HG03175 (cell line): ENCODE results near the gene RANBP17.
"Not testable (repeated sequence)": the region's sequence is repeated elsewhere in the genome, so short reads cannot be mapped to it uniquely, and the experiment has no call there.

Source experiments
- ATAC-seq: cut with Tn5 transposase; IDR thresholded peaks from one replicate; pipeline ENCODE4 v1.9.1; 2021; ENCODE audit warnings: mild to moderate bottlenecking, moderate library complexity; ENCODE audit not compliant: unreplicated experiment

Gene RANBP17

DNA sequence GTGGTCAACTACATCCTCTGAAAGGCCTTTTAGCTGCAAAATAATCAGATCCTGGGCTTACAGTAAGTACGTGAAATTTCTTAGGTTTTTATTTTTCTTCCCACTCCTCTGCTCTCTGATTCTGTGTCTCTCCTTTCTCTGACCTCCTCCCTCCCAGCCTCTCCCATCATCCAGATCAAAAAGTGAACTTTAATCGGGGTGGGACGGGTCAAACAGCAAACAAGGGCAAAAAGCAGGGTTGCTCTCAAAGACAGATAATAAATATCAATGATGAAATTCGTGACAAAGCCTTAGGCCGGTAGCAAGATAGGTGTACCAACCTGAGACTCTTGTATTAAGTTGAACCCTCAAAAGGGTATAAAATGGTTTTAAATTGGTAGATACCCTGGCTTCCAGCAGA is 76.1 kb downstream of the RANBP17 start:
- ATAC-seq, result no peak

DNA sequence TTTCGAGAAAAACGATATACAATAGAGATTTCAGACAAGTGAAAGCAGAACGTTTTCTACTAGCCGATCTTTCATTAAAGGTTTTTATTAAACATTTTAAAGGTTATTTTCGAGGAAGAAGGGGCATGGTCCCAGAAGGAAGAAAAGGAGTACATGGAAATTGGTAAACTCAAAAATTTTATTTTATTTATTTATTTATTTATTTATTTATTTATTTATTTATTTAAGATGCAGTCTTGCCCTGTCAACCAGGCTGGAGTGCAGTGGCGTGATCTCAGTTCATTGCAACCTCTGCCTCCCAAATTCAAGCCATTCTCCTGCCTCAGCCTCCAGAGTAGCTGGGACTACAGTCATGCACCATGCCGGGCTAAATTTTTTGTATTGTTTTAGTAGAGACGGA is 77.4 kb downstream of the RANBP17 start:
- no peak for ATAC-seq

DNA sequence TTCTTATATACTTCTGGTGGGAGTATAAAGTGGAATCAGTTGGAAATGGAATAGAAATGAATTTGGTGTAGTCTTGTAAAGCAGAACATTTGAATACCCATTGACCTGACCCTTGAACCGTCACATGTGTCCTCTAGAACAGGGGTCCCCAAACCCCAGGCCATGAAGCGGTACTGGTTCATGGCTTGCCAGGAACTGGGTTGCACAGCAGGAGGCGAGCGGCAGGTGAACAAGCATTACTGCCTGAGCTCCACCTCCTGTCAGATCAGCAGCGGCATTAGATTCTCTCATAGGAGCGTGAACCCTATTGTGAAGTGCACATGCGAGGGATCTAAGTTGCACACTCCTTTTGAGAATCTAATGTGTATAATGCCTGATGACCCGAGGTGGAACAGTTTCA is 80.0 kb downstream of the RANBP17 start:
- no peak for ATAC-seq

DNA sequence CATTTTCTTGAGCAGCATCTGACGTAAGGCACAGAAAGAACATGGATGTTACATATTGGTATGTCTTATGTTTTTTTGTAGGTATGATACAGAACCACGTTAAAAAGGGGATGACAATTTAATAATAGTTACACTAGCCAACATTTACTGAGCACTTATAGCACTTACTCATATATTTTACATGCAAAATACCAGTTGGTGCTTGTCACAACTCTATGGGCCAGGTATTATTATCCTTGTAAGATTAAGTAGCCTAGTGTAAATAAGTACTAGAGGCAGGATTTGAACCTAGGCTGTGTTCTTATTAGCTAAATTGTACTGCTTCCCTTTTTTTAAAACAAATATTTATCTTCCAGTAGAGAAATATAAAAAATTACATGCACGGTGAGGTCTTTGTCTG is 83.5 kb downstream of the RANBP17 start:
- no peak for ATAC-seq

DNA sequence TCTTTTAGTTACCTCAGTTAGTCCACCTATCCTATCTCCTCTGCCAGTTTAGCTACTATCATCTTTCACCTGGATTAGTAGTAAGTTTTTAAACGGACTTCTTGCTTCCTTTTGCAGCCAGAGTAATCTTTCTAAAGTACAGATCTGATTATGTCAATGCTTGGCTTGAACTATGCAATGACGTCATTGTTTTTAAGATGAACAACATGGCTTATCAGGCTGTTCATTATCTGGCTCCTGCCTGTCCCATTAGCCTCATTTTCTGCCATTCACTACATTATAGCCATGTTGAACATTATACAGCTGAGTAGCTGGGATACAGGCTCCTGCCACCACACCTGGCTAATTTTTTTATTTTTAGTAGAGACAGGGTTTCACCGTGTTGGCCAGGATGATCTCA is 98.7 kb downstream of the RANBP17 start:
- ATAC-seq, result no peak

DNA sequence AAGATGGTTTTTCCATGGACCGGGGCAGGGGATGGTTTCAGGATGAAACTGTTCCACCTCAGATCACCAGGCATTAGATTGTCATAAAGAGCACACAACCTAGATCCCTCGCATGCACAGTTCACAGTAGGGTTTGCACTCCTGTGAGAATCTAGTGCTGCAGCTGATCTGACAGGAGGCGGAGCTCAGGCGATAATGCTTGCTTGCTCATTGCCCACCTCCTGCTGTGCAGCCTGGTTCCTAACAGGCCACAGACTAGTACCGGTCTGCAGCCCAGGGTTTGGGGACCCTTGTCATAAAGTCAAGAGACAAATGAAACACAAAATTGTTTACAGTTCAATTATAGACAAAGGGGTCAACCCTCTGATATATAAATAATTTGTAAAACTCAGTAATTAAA is 101.7 kb downstream of the RANBP17 start:
- no peak for ATAC-seq

DNA sequence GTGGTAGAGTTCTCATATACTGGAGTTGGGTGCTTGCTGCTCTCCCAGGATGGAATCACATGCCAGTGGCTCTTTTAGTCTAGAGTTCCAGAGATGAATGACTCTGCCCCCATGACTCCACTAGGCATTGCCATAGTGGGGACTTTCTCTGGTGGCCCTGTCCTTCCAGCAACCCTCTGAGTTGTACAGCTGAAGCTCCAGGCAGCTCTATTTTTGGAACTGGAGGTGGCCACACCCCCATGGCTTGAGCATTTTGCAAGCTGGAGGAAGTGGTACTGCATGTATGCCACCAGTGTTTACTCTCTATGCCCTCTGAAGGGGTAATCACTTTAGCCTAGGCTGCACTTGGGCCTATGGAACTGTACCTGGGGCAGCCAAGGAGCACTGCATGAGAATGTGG is 112.6 kb downstream of the RANBP17 start:
- ATAC-seq, result no peak

DNA sequence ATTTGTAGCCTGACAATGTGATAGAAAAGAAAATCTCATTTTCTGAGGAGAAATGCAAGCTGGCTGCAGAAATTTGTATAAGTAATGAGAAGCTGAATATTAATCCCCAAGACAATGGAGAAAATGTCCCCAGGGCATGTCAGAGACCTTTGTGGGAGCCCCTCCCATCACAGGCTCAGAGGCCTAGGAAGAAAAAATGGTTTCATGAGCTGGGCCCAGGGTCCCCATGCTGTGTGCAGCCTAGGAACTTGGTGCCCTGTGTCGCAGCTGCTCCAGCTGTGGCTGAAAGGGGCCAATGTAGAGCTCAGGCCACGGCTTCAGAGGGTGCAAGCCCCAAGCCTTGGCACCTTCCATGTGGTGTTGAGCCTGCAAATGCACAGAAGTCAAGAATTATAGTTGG is 118.4 kb downstream of the RANBP17 start:
- not testable (repeated sequence) for ATAC-seq

DNA sequence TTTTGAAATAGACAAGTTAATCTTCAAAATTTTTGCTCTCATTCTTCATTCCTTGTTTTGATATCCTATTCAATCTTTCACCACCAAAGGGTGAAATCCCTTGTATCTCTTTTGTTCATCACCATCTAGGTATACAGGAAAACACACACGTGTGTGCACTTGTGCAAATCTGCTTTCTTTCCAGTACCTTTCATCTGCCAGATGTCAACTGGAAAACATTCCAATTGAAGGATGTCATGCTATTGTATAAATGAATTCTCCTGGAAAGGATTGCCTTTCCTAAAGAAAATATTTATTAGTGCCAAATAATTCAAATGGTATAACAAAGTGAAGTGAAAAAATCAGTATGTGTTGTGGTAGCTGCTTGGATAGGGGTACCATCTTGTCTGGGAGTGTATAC is 123.7 kb downstream of the RANBP17 start:
- ATAC-seq, result no peak

DNA sequence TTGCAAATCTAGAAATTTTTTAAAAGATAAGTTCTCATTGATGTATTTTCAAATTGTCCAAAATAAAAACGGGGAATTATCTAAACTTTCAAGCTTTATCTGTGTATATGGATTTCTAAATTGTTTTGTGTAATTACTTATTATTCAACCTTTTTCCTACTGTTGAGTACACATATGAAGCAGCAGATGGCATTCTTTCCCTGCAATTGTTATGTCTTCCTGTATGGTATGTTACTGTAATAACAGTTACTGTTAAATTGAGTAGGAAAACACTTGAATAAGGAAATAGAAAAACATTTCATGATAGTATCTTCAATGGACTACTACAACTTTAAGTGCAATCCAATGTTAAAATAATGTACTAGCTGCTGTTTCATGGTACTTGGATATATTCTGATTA is 124.8 kb downstream of the RANBP17 start:
- no peak for ATAC-seq

DNA sequence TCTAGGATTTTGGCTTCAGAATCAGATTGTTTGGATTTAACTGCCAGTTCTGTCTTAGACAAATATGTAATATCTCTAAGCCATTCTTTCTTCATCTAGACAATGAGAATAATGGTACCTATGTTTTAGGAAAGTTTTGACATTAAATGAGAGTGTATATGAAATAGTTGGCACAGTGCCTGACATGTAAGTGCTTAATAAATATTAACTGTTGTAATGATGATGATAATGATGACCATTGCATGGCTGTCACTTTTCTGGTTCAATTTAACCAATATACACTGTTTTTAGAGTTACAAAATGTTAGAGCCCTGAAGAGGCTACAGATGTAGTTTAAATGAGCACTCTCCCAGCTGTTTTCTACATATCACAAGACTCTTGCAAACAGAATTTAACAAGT is 131.7 kb downstream of the RANBP17 start:
- no peak for ATAC-seq

DNA sequence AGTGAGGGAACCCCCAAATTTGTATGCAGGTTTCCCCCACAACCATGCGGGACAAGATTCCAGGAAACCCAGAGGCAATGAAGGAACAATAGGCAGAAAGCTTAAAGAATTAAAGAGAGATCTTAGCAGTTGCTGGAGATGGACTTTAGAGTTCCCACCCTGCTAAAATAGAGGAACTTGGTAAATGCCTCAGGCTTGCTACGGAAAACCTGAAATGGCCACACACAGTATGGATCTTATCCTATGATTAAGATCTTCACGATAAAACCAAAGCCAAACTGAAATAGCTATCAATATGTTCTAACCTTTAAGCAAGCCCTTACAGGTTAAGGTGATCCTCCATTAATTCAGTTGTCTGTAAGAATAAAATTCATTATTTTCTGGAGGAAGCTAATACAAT is 148.3 kb downstream of the RANBP17 start:
- no peak for ATAC-seq

DNA sequence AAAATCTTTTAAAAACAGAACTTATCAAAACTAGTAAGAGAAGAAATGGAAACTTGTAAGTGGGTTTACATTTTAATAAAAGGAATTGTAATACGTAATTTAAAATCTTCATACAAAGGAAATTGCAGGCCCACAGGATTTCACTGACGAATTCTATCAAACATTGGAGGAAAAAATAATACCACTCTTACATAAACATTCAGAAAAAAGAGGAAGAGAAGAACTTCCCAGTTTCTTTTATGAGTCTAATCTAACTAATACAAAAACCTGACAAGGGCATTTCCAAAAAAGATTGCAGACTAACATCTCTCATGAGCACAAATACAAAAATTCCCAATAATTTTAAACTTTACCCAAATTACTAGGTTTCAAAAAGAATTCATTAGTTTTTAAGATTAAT is 149.0 kb downstream of the RANBP17 start:
- ATAC-seq, result no peak

DNA sequence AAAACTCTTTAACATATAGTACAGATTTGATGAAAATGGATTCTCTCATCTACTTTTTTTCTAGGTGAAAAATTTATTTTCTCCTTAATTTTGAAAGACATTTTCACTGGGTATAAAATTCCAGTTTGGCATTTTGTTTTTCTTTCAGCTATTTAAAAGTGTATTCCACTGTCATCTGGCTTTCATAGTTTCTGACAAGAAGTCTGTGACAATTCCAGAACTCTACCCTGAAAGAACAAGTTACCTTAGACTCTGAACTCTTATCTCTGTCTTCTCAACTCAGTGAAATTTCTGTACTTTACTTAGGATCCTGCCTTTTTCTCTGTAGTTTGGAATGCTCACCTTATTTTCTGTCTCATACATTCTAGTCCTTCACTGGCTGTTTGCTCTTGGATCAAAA is 161.7 kb downstream of the RANBP17 start:
- ATAC-seq, result no peak

DNA sequence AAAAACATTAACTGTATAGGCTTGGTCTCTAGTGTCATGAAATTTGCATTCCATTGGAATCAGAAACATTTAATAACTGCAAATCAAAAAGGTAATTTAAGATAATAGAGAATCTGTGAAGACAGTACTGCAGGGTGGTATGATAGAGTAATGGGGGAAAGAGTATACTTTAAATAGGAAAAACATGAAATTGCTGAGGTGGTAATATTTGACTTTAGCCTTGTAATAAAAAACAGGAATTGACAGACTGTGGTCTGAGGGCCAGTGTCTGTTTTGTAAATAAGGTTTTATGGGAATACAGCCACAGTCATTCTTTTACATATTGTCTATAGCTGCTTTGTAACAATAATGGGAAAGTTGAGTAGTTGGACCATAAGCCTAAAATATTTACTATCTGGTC is 162.3 kb downstream of the RANBP17 start:
- ATAC-seq, result no peak

DNA sequence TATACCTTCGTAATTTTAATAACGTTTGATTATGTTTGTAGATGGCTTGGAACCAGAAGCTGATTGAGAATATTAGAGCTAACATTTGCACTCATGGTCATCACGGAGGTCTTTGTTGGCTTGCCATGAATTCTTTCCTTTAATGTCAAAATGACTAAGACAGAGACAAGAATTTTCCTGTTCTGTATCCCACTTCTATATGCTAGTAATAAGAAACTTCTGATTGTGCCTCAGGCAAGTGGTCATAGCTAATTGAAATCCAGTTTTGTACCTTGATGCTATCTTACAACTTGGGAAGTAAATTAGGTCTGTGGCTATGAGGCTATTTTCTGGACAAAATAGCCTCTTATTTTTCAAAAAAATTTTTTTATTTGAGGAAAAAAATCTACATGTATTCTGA is 167.6 kb downstream of the RANBP17 start:
- ATAC-seq, result no peak

DNA sequence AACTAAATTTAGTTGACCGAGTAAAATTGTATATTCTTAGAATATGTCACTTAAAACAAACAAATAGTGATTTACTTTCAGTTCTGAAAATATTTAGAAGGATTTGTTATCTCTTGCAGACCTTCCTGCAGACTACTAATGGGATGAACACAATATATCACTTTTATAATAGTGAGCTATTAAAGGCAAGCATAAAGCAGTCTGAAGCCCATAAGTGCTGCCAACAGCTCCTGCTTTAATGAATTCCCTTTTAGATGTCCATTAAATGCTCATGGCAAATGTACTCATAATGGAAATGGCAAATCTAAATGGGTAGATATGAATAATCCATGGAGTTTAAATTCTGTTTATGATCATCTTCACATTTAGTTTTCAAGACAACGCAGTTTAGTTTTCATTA is 170.2 kb downstream of the RANBP17 start:
- ATAC-seq, result no peak

DNA sequence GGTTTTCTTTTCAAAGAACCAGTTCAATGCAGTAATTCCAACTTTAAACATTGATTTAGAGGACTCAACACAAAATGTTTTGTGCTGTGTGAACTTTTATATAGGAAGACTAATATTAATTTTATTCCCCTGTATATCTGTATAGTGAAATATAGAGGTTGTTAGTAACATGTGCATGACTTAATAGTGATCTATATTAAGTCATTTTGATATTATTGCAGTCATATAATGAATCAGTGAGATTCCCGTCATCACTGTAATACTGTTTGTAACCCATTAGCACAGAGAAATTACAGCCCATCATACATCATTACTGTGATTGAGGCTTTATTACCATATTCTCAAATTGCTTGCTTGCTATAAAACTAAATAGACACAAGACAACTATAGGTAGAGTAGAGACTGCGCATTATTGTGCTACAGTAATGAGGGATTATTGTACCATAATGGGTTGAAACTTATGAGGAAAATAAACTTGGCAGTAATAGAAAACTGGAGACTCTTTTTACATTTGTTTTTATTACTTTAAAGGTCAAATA is 170.7 kb downstream of the RANBP17 start:
- no peak for ATAC-seq

DNA sequence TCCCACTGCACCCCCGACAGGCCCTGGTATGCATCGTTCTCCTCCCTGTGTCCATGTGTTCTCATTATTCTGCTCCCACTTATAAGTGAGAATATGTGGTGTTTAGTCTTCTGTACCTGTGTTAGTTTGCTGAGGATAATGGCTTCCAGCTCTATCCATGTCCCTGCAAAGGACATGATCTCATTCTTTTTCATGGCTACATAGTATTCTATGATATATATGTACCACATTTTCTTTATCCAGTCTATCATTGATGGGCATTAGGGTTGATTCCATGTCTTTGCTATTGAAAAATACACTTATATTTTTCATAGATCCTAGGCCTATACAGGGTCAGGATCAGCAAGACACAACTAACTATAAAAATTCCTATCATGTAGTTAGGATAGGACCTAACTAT is 180.1 kb downstream of the RANBP17 start:
- ATAC-seq, result not testable (repeated sequence)

DNA sequence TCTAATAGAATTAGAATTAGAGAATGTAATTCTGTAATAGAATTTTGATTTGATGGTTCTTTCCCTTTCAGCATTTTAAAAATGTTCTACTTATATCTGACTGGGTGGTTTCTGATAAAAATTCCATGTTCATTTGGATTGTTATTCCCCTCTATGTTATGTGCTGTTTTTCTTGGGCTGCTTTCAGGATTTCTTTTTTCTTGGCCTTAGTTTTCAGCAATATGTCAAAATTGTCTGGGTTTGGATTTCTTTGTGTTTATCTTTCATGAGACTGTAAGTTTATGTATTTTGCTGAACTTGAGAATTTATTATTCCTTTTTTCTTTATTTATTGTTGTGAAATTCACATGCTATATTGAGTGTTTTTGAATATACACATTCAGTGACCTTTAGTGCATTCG is 189.1 kb downstream of the RANBP17 start:
- ATAC-seq, result no peak

DNA sequence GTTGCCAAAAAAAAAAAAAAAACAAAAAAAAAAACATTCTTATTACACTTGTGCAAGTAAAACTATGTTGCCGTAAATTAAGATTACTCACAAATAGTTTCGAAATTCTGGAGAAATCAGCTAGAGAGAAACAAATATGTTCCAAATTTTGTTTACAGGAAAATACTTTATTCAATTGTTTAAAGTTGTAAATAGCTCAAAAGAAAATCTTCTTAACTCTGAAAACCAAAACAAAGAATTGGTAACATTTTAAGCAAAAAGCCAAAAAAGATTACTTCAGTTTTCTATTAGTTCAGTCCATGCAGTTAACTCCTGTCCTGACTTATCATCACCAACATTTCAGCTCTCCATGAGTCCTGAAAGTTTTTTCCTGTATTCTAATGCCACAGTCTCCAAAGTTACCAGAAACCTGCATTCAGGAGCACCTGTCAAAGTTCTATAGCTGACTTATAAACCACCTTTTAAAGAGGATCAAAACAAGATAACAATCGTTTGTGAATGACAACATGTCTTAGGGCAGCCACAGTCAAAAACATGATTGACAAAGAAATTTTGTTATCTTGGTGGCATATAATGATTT is 194.1 kb downstream of the RANBP17 start:
- ATAC-seq, result no peak

DNA sequence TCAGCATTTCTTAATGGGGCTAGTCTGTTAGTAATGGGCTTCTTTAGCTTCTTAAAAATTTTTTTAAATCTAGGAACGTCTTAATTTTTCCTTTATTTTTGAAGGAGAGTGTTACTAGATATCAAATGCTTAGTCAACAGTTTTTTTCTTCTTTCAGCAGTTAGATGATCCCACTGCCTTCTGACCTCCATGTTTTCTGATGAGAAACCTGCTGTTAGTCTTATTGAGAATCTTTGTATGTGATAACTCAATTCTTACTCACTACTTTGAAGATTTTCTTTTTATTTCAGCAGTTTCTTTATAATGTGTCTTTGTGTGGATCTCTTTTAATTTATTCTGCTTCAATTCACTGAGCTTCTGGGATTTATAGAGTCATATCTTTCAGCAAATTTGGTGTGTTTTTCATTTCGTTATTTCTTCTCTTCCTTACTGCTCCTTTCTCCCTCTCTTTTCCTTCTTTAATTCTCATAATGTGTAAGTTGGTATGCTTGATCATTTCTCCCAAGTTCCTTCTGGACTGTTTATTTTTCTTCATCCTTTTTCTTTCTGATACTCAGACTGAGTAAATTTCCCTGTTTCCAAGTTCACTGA is 205.8 kb downstream of the RANBP17 start:
- ATAC-seq, result no peak

DNA sequence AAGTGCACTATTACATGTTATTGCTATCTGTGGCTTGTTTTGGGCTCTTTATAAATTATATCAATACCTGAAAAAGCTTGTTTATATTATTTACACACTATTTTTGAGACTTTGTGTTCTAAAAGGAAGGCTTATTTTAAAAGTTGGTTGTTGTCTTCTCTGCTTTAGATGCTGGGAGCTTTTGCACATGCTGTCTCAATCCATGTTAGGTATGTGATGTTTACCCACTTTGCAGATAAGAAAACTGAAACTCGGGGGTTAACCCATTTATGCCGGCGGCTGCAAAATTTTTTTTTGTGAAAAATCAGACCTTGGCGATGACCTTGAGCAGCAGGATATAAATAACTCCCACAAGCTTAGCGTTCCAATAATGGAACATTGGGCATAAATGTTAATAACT is 212.9 kb downstream of the RANBP17 start:
- ATAC-seq, result no peak
